Neural cell (in vitro differentiated cells): Measurements from ENCODE around the gene ATP11B. TPM values are rescaled to one million over a fixed set of nuclear protein-coding genes. Genes with fewer than 3 reads are reported as not detected.

Experiments
- H2AFZ ChIP-seq: fragments of 200-600, 300-800 bp; sonication (generic), shearing (Covaris generic); 2 replicates; pipeline ENCODE4 v1.6.0; 2014; ENCODE audit warnings: low read depth, mild to moderate bottlenecking, antibody characterized with exemption, low read length, moderate library complexity
- H3F3A ChIP-seq: fragments of 200-600 bp; shearing (Covaris generic); 2 replicates; pipeline ENCODE4 v1.6.1; 2016; ENCODE audit warnings: mild to moderate bottlenecking, moderate library complexity, mixed read lengths, antibody characterized with exemption, low read length; ENCODE audit not compliant: insufficient read depth, poor library complexity, severe bottlenecking
- H3K27ac ChIP-seq: fragments of 200-600, 300-800 bp; sonication (generic), shearing (Covaris generic); 2 replicates; pipeline ENCODE4 v1.5.1; 2014; ENCODE audit warnings: mild to moderate bottlenecking, low read length, moderate library complexity
- H3K27me3 ChIP-seq: fragments of 300-800, 200-600 bp; sonication (generic), shearing (Covaris generic); 2 replicates; pipeline ENCODE4 v1.6.0; 2014; ENCODE audit warnings: mild to moderate bottlenecking, low read depth, low read length, moderate library complexity; ENCODE audit not compliant: insufficient read depth
- H3K36me3 ChIP-seq: fragments of 300-800, 200-600 bp; sonication (generic), shearing (Covaris generic); 2 replicates; pipeline ENCODE4 v1.5.1; 2014; ENCODE audit warnings: mild to moderate bottlenecking, antibody characterized with exemption, low read length, moderate library complexity; ENCODE audit not compliant: insufficient read depth
- H3K4me2 ChIP-seq: fragments of 300-800, 200-600 bp; sonication (generic), shearing (Covaris generic); 2 replicates; pipeline ENCODE4 v1.6.0; 2014; ENCODE audit warnings: mild to moderate bottlenecking, low read length
- H3K4me3 ChIP-seq: fragments of 300-800, 200-600 bp; sonication (generic), shearing (Covaris generic); 2 replicates; pipeline ENCODE4 v1.5.1; 2014; ENCODE audit warnings: mild to moderate bottlenecking, low read length, moderate library complexity
- H3K79me2 ChIP-seq: fragments of 200-600 bp; shearing (Covaris generic); replicated peaks from 2 replicates; pipeline ENCODE4 v1.6.0; 2014; ENCODE audit warnings: mild to moderate bottlenecking, low read length, moderate library complexity; ENCODE audit not compliant: insufficient read depth
- H3K9ac ChIP-seq: fragments of 300-800, 200-600 bp; sonication (generic), shearing (Covaris generic); 2 replicates; pipeline ENCODE4 v1.6.1; 2016; ENCODE audit warnings: mild to moderate bottlenecking, low read length, mixed read lengths
- H3K9me2 ChIP-seq: fragments of 200-600 bp; shearing (Covaris generic); 2 replicates; pipeline ENCODE4 v1.6.1; 2016; ENCODE audit warnings: mild to moderate bottlenecking, low read length, mixed read lengths; ENCODE audit not compliant: insufficient read depth
- H3K9me3 ChIP-seq: fragments of 200-600, 300-800 bp; sonication (generic), shearing (Covaris generic); 2 replicates; pipeline ENCODE4 v1.6.1; 2016; ENCODE audit warnings: mild to moderate bottlenecking, mixed run types, low read length, moderate library complexity, mixed read lengths
- H4K20me1 ChIP-seq: fragments of 200-600 bp; shearing (Covaris generic); 2 replicates; pipeline ENCODE4 v1.6.1; 2016; ENCODE audit warnings: mild to moderate bottlenecking, mixed run types; ENCODE audit not compliant: insufficient read depth
- CTCF ChIP-seq: fragments of 450-650 bp; IDR thresholded peaks from 2 replicates; pipeline ENCODE4 v1.5.1; 2014; ENCODE audit warnings: antibody characterized with exemption, mild to moderate bottlenecking, moderate library complexity; ENCODE audit not compliant: poor library complexity, severe bottlenecking
- EP300 ChIP-seq: fragments of 450-650 bp; conservative IDR thresholded peaks from 2 replicates; pipeline ENCODE4 v1.6.1; 2014; ENCODE audit warnings: antibody characterized with exemption, mild to moderate bottlenecking, moderate library complexity; ENCODE audit not compliant: poor library complexity, severe bottlenecking
- EZH2 ChIP-seq: fragments of 200-600, 300-800 bp; shearing (Covaris generic), sonication (generic); IDR thresholded peaks from 2 replicates; pipeline ENCODE4 v1.6.1; 2014; ENCODE audit warnings: antibody characterized with exemption, low read length, borderline replicate concordance, mild to moderate bottlenecking; ENCODE audit not compliant: insufficient read depth, poor library complexity, severe bottlenecking
- MXI1 ChIP-seq: fragments of 450-650 bp; conservative IDR thresholded peaks from 2 replicates; pipeline ENCODE4 v1.6.1; 2014; ENCODE audit warnings: antibody characterized with exemption, mild to moderate bottlenecking; ENCODE audit not compliant: poor library complexity, severe bottlenecking
- POLR2AphosphoS5 ChIP-seq: IDR thresholded peaks from 2 replicates; pipeline ENCODE4 v1.6.1; 2012
- RAD21 ChIP-seq: fragments of 450-650 bp; conservative IDR thresholded peaks from 2 replicates; pipeline ENCODE4 v1.6.1; 2014; ENCODE audit warnings: antibody characterized with exemption, mild to moderate bottlenecking, moderate library complexity
- REST ChIP-seq: IDR thresholded peaks from 2 replicates; pipeline ENCODE4 v1.6.1; 2012; ENCODE audit warnings: borderline replicate concordance
- SMC3 ChIP-seq: fragments of 450-650 bp; conservative IDR thresholded peaks from 2 replicates; pipeline ENCODE4 v1.6.1; 2014; ENCODE audit warnings: antibody characterized with exemption, mild to moderate bottlenecking, moderate library complexity; ENCODE audit not compliant: poor library complexity
- TAF1 ChIP-seq: IDR thresholded peaks from 2 replicates; pipeline ENCODE4 v1.6.1; 2012; ENCODE audit warnings: low read depth
- polyA plus RNA-seq: library from polyadenylated mRNA; depleted of rRNA; stranded (reverse); fragments of >200 nt; gene quantifications from 2 replicates; pipeline ENCODE4 v1.2.3, GENCODE V29; 2014

Gene ATP11B
- polyA plus RNA-seq, 1 donor from 2014 or later = 31.2 TPM

GRCh38 chr3:182921665-182922355 is 128.5 kb downstream of the ATP11B start:
- no peaks in the 10 kb centered on the region for H3F3A ChIP-seq
- H3K27me3 ChIP-seq = no peaks in the 10 kb centered on the region
- no peaks in the 10 kb centered on the region for H3K36me3 ChIP-seq
- H4K20me1 ChIP-seq = no peaks in the 10 kb centered on the region
- H3K4me2 ChIP-seq = no peak overlapping the region
- no peak overlapping the region for H3K9ac ChIP-seq
- H3K27ac ChIP-seq = no peak overlapping the region
- TF ChIP-seq SMC3 (no peak), EZH2 (no peak), TAF1 (no peak), POLR2AphosphoS5 (no peak)
- H3K9me3 ChIP-seq = no peaks in the 10 kb centered on the region
- no peaks in the 10 kb centered on the region for H3K79me2 ChIP-seq
- no peaks in the 10 kb centered on the region for H3K9me2 ChIP-seq
- no peak overlapping the region for H2AFZ ChIP-seq
- no peak overlapping the region for H3K4me3 ChIP-seq

GRCh38 chr3:182925330-182925943 is 132.1 kb downstream of the ATP11B start:
- Histone ChIP-seq H4K20me1 (no peaks in the 10 kb centered on the region), H3K4me2 (no peak overlapping the region), H3K27me3 (no peaks in the 10 kb centered on the region)

More at GRCh38 chr3:182925330-182925943, 132.1 kb downstream of the ATP11B start:
- no peaks in the 10 kb centered on the region for H3K36me3 ChIP-seq
- no peak overlapping the region for H3K9ac ChIP-seq
- no peaks in the 10 kb centered on the region for H3F3A ChIP-seq
- H3K4me3 ChIP-seq = no peak overlapping the region
- no peaks in the 10 kb centered on the region for H3K79me2 ChIP-seq
- H3K9me2 ChIP-seq = no peaks in the 10 kb centered on the region
- H3K9me3 ChIP-seq = no peaks in the 10 kb centered on the region
- TF ChIP-seq MXI1 (no peak), SMC3 (no peak), CTCF (no peak), POLR2AphosphoS5 (no peak), RAD21 (no peak), EP300 (no peak), TAF1 (no peak), REST (no peak), EZH2 (no peak)
- H3K27ac ChIP-seq = no peak overlapping the region
- H2AFZ ChIP-seq = no peak overlapping the region
